SK-N-DZ (cell line): ENCODE results near the gene KIAA0232.
"Not testable (repeated sequence)": the region's sequence is repeated elsewhere in the genome, so short reads cannot be mapped to it uniquely, and the experiment has no call there.

ENCODE experiments used
- DNase-seq: peaks from one replicate; pipeline ENCODE4 v3.0.0-alpha.2; 2015; ENCODE audit warnings: low spot score

Gene KIAA0232

GRCh38 chr4:6775746-6776145 lies 6.8 kb upstream of the KIAA0232 start:
- DNase-seq = no peak

- no peak for DNase-seq
Observed at GRCh38 chr4:6776920-6777635, 5.4 kb upstream of the KIAA0232 start.

- DNase-seq = no peak
Observed at GRCh38 chr4:6777636-6778281, 4.8 kb upstream of the KIAA0232 start.

- no peak for DNase-seq
Observed at GRCh38 chr4:6778435-6778834, 4.1 kb upstream of the KIAA0232 start.

GRCh38 chr4:6779667-6780565 lies 2.6 kb upstream of the KIAA0232 start:
- DNase-seq = peak; percentile 62

GRCh38 chr4:6781113-6781512 lies 1.4 kb upstream of the KIAA0232 start:
- DNase-seq = no peak

GRCh38 chr4:6781561-6781960 lies 966 bp upstream of the KIAA0232 start:
- no peak for DNase-seq

GRCh38 chr4:6782846-6783110 lies 251 bp downstream of the KIAA0232 start:
- DNase-seq = no peak

- DNase-seq = peak; percentile 75
Observed at GRCh38 chr4:6783111-6783981, 819 bp downstream of the KIAA0232 start.

GRCh38 chr4:6785572-6785925 lies 3.0 kb downstream of the KIAA0232 start:
- DNase-seq = no peak

- no peak for DNase-seq
Observed at GRCh38 chr4:6788123-6788522, 5.6 kb downstream of the KIAA0232 start.

- DNase-seq = not testable (repeated sequence)
Observed at GRCh38 chr4:6791245-6791644, 8.7 kb downstream of the KIAA0232 start.

GRCh38 chr4:6791796-6792195 lies 9.3 kb downstream of the KIAA0232 start:
- DNase-seq = not testable (repeated sequence)

- no peak for DNase-seq
Observed at GRCh38 chr4:6794189-6794588, 11.7 kb downstream of the KIAA0232 start.

GRCh38 chr4:6795821-6796220 lies 13.3 kb downstream of the KIAA0232 start:
- DNase-seq = no peak

- not testable (repeated sequence) for DNase-seq
Observed at GRCh38 chr4:6797368-6797767, 14.8 kb downstream of the KIAA0232 start.

GRCh38 chr4:6799091-6799490 lies 16.6 kb downstream of the KIAA0232 start:
- DNase-seq = peak; percentile 81

- no peak for DNase-seq
Observed at GRCh38 chr4:6802025-6802424, 19.5 kb downstream of the KIAA0232 start.

GRCh38 chr4:6802626-6803025 lies 20.1 kb downstream of the KIAA0232 start:
- no peak for DNase-seq

GRCh38 chr4:6803246-6803645 lies 20.7 kb downstream of the KIAA0232 start:
- no peak for DNase-seq

GRCh38 chr4:6804082-6804752 lies 21.7 kb downstream of the KIAA0232 start:
- DNase-seq = no peak
